Measurements from ENCODE around the gene CDK12. TPM values are rescaled to one million over a fixed set of nuclear protein-coding genes. Genes with fewer than 3 reads are reported as not detected.
"Not testable (repeated sequence)": the region's sequence is repeated elsewhere in the genome, so short reads cannot be mapped to it uniquely, and the experiment has no call there.

Gene CDK12
- total and polyA plus RNA-seq, 4 experiments from 2014 or later = 0.87 to 114 (median 56.9) TPM

DNA sequence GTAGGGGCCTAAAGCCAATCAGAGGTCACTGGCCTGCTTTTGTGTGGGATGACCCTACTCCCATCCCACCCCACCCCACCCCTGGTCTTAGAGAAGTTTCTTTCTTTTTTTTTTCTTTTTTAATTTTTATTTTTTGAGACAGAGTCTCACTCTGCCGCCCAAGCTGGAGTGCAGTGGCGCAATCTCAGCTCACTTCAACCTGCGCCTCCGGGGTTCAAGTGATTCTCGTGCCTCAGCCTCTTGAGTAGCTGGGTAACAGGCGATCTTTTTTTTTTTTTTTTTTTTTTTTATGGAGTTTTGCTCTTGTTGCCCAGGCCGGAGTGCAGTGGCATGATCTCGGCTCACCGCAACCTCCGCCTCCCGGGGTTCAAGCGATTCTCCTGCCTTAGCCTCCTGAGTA, 83.1 kb downstream of the CDK12 start:
- H3K9me3 Mint-ChIP-seq; H3K27me3 ChIP-seq (ENCODE audit: insufficient read depth, low read length); intact Hi-C loops (cut with micrococcal nuclease); DNase-seq; H3K4me1 Mint-ChIP-seq; H3K27ac Mint-ChIP-seq; H3K27ac ChIP-seq (ENCODE audit: low read depth, low read length); H3K27me3 Mint-ChIP-seq; H3K4me3 Mint-ChIP-seq; H3K9me3 ChIP-seq (ENCODE audit: control insufficient read depth in 1 of 2, low read length in 2 of 2); H3K4me3 ChIP-seq (ENCODE audit: low read length in 2 of 2); H3K4me1 ChIP-seq (ENCODE audit: insufficient read depth, low read length); POLR2A ChIA-PET (ENCODE audit: partially characterized antibody): not testable (repeated sequence)
- H3K36me3 ChIP-seq (ENCODE audit: insufficient read depth, low read length) = peaks cover 10% of the 10 kb centered on the region
- peaks cover 21 to 24% of the 10 kb centered on the region in 2 donors for H3K36me3 Mint-ChIP-seq
- CTCF ChIA-PET (ENCODE audit: partially characterized antibody) = interaction anchor here (1.4 to 8.8 kb wide), 2 partner anchors 78 to 110 kb away, joined by 4 to 87 read pairs; partner anchors contain the start of gene PPP1R1B

DNA sequence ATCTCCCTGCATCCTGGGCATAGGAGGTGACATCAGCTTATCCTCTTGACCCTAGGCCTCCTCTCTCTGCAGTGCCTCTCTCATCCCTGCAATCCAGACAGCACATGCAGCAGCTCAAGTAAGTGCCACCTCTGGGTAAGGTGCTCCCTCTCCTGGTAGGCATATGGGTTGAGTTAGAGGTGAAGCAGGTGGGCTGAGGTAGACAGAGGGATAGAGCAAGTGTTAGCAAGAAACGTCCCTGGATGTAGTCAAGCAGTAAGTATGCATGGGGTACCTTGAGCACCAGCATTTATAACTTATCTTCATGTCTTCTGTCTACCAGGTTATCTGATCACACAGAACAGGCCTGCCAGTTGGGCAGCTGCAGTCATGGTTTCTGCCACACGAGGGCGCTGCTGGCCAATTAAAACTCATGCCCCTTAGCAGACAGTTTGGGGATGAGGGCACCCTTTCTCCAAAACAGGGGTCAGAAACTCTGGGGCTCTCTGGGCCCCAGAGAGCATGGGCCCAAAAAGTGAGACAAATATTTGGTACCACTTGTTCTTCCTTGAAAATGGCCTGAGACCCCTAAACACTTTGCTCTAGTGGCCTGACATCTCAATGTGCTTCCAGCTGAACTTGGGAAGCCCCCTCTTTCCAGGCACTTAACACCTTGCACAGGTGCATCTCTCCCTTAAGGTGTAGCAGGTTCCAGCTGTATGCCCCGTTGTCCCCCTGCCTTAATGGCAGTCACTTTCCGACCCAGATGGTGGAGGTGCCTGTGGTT, 86.6 kb downstream of the CDK12 start:
- H3K4me1 Mint-ChIP-seq = no peaks in the 10 kb centered on the region
- POLR2A ChIA-PET (ENCODE audit: partially characterized antibody) = interaction anchor here (1.4 to 2.2 kb wide), 2 partner anchors 74 to 76 kb away, joined by 4 to 7 read pairs; no protein-coding TSS in a partner anchor
- H3K36me3 ChIP-seq (ENCODE audit: insufficient read depth, low read length) = peaks cover 26% of the 10 kb centered on the region

DNA sequence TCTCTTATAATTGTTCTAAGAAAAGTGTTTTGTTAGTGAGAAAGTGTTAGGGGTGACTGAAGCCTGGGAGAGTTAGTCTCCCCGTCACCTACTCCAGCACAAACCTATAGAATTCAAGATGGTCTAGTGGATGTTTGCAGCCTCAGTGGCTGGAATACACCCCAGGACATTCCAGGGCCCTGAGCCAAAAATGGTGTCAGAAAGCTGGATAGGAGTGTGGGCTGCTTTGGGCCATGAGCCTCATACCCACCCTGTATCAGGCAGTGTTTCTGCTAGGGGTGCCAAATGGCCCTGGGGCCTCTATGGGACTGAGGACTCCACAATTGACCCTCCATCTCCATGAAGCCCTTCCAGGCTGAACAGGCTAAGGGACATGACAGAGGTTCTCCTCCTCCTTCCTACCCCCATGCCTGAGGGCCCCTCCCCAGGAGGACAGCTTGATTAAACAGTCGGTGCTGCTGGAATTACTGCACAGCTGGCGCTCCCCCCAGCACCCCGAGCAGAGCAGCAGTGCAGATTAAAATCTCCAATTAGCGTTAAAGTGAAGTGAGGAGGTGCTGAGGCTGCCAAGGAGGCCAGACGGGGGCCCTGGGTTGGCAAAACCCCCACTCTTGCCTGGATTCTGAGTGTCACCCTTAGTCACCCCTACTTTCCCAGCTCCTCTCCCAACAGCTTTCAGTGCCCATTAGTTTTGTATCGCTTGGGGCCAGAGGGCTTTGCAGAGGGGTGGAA, 87.4 kb downstream of the CDK12 start:
- no peaks in the 10 kb centered on the region for H3K9me3 Mint-ChIP-seq
- Histone ChIP-seq H3K4me3 (ENCODE audit: low read length in 2 of 2) (no peak overlapping the region), H3K27ac (ENCODE audit: low read depth, low read length) (no peak overlapping the region), H3K9me3 (ENCODE audit: control insufficient read depth in 1 of 2, low read length in 2 of 2) (no peaks in the 10 kb centered on the region), H3K4me1 (ENCODE audit: insufficient read depth, low read length) (no peaks in the 10 kb centered on the region), H3K27me3 (ENCODE audit: insufficient read depth, low read length) (no peaks in the 10 kb centered on the region), H3K36me3 (ENCODE audit: insufficient read depth, low read length) (peaks cover 29% of the 10 kb centered on the region)
- no peaks in the 10 kb centered on the region for H3K27me3 Mint-ChIP-seq
- H3K4me3 Mint-ChIP-seq = no peak overlapping the region
- ChIA-PET CTCF (ENCODE audit: partially characterized antibody) (interaction anchor here (1.0 to 8.8 kb wide), 10 partner anchors 12 to 432 kb away, joined by 3 to 87 read pairs (median 4); partner anchors contain the start of genes PPP1R1B and PSMD3), POLR2A (ENCODE audit: partially characterized antibody) (interaction anchor here (1.4 to 2.2 kb wide), 2 partner anchors 73 to 75 kb away, joined by 4 to 7 read pairs; no protein-coding TSS in a partner anchor)
- intact Hi-C loops (cut with micrococcal nuclease) = loop anchor here (1.0 kb wide), 2 partner anchors 75 to 206 kb away; no protein-coding TSS in a partner anchor
- H3K4me1 Mint-ChIP-seq = no peaks in the 10 kb centered on the region
- peaks cover 53 to 56% of the 10 kb centered on the region in 2 donors for H3K36me3 Mint-ChIP-seq
- H3K27ac Mint-ChIP-seq = no peak overlapping the region
- DNase-seq = no peak

More for the DNA sequence above, 86.6 kb downstream of the CDK12 start:
- peaks cover 45 to 49% of the 10 kb centered on the region in 2 donors for H3K36me3 Mint-ChIP-seq
- H3K27ac ChIP-seq (ENCODE audit: low read depth, low read length) = no peak overlapping the region
- peak; percentile 57 to 71 (median 62) for DNase-seq
- H3K27ac Mint-ChIP-seq = no peak overlapping the region
- CTCF ChIA-PET (ENCODE audit: partially characterized antibody) = interaction anchor here (0.8 to 8.8 kb wide), 16 partner anchors 9 to 433 kb away, joined by 3 to 87 read pairs (median 4); partner anchors contain the start of genes PPP1R1B and PSMD3
- intact Hi-C loops (cut with micrococcal nuclease) = loop anchor here (1.0 kb wide), 2 partner anchors 75 to 206 kb away; no protein-coding TSS in a partner anchor
- H3K4me3 Mint-ChIP-seq = no peak overlapping the region
- H3K4me3 ChIP-seq (ENCODE audit: low read length in 2 of 2) = no peak overlapping the region
- H3K4me1 ChIP-seq (ENCODE audit: insufficient read depth, low read length) = no peaks in the 10 kb centered on the region
- H3K27me3 ChIP-seq (ENCODE audit: insufficient read depth, low read length) = no peaks in the 10 kb centered on the region
- no peaks in the 10 kb centered on the region for H3K9me3 Mint-ChIP-seq
- H3K27me3 Mint-ChIP-seq = no peaks in the 10 kb centered on the region
- H3K9me3 ChIP-seq (ENCODE audit: control insufficient read depth in 1 of 2, low read length in 2 of 2) = no peaks in the 10 kb centered on the region

GRCh38 chr17:39549747-39550573, 88.7 kb downstream of the CDK12 start:
- no peaks in the 10 kb centered on the region for H3K4me1 ChIP-seq (ENCODE audit: insufficient read depth, low read length)
- intact Hi-C loops (cut with micrococcal nuclease) = no loop called here
- Mint-ChIP-seq H3K9me3 (no peaks in the 10 kb centered on the region), H3K4me1 (no peaks in the 10 kb centered on the region), H3K27me3 (no peaks in the 10 kb centered on the region), H3K36me3 (peaks cover 59 to 60% of the 10 kb centered on the region in 2 donors), H3K27ac (no peak overlapping the region), H3K4me3 (no peak overlapping the region)
- H3K4me3 ChIP-seq (ENCODE audit: low read length in 2 of 2) = no peak overlapping the region
- no peak overlapping the region for H3K27ac ChIP-seq (ENCODE audit: low read depth, low read length)
- ChIA-PET POLR2A (ENCODE audit: partially characterized antibody) (no interaction called here), CTCF (ENCODE audit: partially characterized antibody) (interaction anchor here (1.2 to 8.8 kb wide), 3 partner anchors 14 to 85 kb away, joined by 3 to 87 read pairs (median 5); partner anchors contain the start of gene PPP1R1B)
- no peaks in the 10 kb centered on the region for H3K27me3 ChIP-seq (ENCODE audit: insufficient read depth, low read length)
- no peak for DNase-seq
- H3K9me3 ChIP-seq (ENCODE audit: control insufficient read depth in 1 of 2, low read length in 2 of 2) = no peaks in the 10 kb centered on the region
- peaks cover 35% of the 10 kb centered on the region for H3K36me3 ChIP-seq (ENCODE audit: insufficient read depth, low read length)

DNA sequence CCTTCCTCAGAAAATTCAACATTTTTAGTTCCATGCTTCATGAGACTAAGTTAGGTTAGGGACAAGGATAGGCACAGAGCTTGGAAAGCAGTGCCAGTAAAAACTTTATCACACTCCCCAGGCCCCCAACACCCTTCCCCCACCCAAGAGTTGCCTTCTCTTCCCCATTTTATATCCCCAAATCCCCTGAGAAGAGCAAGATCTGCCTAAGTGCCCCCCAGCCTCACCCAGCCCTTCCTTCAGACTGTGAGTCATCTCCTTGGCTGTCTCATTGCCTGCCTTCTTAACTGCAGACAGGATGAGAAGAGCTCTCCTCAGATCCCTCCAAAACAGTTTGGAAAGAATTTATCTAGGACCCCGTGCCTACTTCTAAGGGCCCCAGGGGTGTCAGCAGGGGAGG, 90.6 kb downstream of the CDK12 start:
- no peak overlapping the region for H3K27ac ChIP-seq (ENCODE audit: low read depth, low read length)
- H3K36me3 ChIP-seq (ENCODE audit: insufficient read depth, low read length) = peaks cover 36% of the 10 kb centered on the region
- H3K4me1 Mint-ChIP-seq = no peaks in the 10 kb centered on the region
- H3K4me3 Mint-ChIP-seq = no peak overlapping the region
- no peak overlapping the region for H3K27ac Mint-ChIP-seq
- H3K9me3 Mint-ChIP-seq = no peaks in the 10 kb centered on the region
- peaks cover 68% of the 10 kb centered on the region in 2 donors for H3K36me3 Mint-ChIP-seq
- CTCF ChIA-PET (ENCODE audit: partially characterized antibody) = interaction anchor here (1.0 to 8.8 kb wide), 2 partner anchors 10 to 71 kb away, joined by 3 to 87 read pairs; partner anchors contain the start of gene PPP1R1B
- H3K27me3 Mint-ChIP-seq = no peaks in the 10 kb centered on the region
- H3K9me3 ChIP-seq (ENCODE audit: control insufficient read depth in 1 of 2, low read length in 2 of 2) = no peaks in the 10 kb centered on the region
- no peaks in the 10 kb centered on the region for H3K4me1 ChIP-seq (ENCODE audit: insufficient read depth, low read length)
- no peak overlapping the region for H3K4me3 ChIP-seq (ENCODE audit: low read length in 2 of 2)
- intact Hi-C loops (cut with micrococcal nuclease) = no loop called here
- POLR2A ChIA-PET (ENCODE audit: partially characterized antibody) = no interaction called here
- no peak for DNase-seq
- H3K27me3 ChIP-seq (ENCODE audit: insufficient read depth, low read length) = no peaks in the 10 kb centered on the region

DNA sequence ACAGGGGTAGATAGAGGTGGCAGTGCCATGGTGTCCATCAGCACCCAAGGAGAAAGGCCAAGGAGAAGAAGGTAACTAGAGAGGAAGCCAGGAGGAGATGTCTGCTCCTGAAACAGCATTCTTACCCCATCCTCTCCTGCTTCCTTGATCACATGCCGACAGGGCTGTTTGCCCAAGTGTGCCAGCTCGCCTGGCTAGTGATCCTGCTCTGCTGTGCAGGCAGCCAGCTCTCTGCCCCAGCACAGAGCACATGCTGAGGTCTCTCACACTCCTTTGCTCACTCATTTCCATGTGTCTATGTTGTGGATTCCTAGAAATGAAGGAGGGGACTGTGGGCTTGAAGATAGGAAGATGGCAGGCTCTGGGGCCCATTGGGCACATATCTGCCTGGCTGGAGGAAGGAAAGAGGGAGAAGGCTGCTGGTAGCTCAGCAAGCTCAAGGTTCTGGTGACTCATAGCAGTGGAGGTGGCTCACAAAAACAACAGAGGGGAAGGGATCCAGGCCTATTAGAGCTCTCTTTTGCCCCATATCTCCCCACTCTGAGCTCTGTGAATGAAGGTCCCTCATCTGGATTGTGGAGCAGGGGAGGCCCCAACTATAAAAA, 92.2 kb downstream of the CDK12 start:
- peaks cover 31% of the 10 kb centered on the region for H3K36me3 ChIP-seq (ENCODE audit: insufficient read depth, low read length)
- no peaks in the 10 kb centered on the region for H3K27me3 ChIP-seq (ENCODE audit: insufficient read depth, low read length)
- no peaks in the 10 kb centered on the region for H3K4me1 ChIP-seq (ENCODE audit: insufficient read depth, low read length)
- Mint-ChIP-seq H3K27ac (peak overlapping the region in 1 of 7 donors; percentile 54), H3K4me3 (no peak overlapping the region), H3K4me1 (no peaks in the 10 kb centered on the region), H3K9me3 (no peaks in the 10 kb centered on the region), H3K36me3 (peaks cover 71 to 73% of the 10 kb centered on the region in 2 donors), H3K27me3 (no peaks in the 10 kb centered on the region)
- CTCF ChIA-PET (ENCODE audit: partially characterized antibody) = interaction anchor here (1.2 to 1.5 kb wide), 2 partner anchors 68 to 101 kb away, joined by 3 read pairs; no protein-coding TSS in a partner anchor
- intact Hi-C loops (cut with micrococcal nuclease) = no loop called here
- DNase-seq = no peak
- POLR2A ChIA-PET (ENCODE audit: partially characterized antibody) = no interaction called here
- no peaks in the 10 kb centered on the region for H3K9me3 ChIP-seq (ENCODE audit: control insufficient read depth in 1 of 2, low read length in 2 of 2)
- H3K4me3 ChIP-seq (ENCODE audit: low read length in 2 of 2) = no peak overlapping the region
- H3K27ac ChIP-seq (ENCODE audit: low read depth, low read length) = no peak overlapping the region
